GM23338 (cell line): ENCODE results near the gene ARHGEF28.

ENCODE experiments used
- CTCF ChIP-seq, 2 experiments: fragments of 200-600 bp in 1 of 2; sonication (generic) in 1 of 2; conservative IDR thresholded peaks; 2 replicates each; pipeline versions ENCODE4 v1.5.1 to v1.6.1; 2016 to 2017; ENCODE audit warnings: antibody characterized with exemption in 2 of 2, low read depth in 2 of 2, mild to moderate bottlenecking in 2 of 2, moderate library complexity in 1 of 2
- EZH2 ChIP-seq: fragments of 200-600 bp; sonication (generic); IDR thresholded peaks from one replicate; pipeline ENCODE4 v1.8.0; 2017; ENCODE audit warnings: antibody characterized with exemption, mild to moderate bottlenecking, low read depth; ENCODE audit not compliant: unreplicated experiment
- JUNB ChIP-seq: IDR thresholded peaks from one replicate; pipeline ENCODE4 v1.6.1; 2016; ENCODE audit warnings: antibody characterized with exemption; ENCODE audit not compliant: unreplicated experiment
- POLR2AphosphoS5 ChIP-seq: IDR thresholded peaks from 2 replicates; pipeline ENCODE4 v1.6.1; 2016; ENCODE audit warnings: antibody characterized with exemption, low read depth
- REST ChIP-seq: IDR thresholded peaks from one replicate; pipeline ENCODE4 v1.6.1; 2018; ENCODE audit warnings: antibody characterized with exemption; ENCODE audit not compliant: unreplicated experiment

GRCh38 chr5:73668017-73668416, 42.0 kb downstream of the ARHGEF28 start:
- TF ChIP-seq EZH2 (no peak), JUNB (no peak), CTCF (conservative IDR thresholded peaks at IDR 0.05; ENCODE audit: low read depth in 2 of 2) (no peak), REST (no peak), POLR2AphosphoS5 (no peak)
